ENCODE results near the gene ISM1.

Gene ISM1

DNA sequence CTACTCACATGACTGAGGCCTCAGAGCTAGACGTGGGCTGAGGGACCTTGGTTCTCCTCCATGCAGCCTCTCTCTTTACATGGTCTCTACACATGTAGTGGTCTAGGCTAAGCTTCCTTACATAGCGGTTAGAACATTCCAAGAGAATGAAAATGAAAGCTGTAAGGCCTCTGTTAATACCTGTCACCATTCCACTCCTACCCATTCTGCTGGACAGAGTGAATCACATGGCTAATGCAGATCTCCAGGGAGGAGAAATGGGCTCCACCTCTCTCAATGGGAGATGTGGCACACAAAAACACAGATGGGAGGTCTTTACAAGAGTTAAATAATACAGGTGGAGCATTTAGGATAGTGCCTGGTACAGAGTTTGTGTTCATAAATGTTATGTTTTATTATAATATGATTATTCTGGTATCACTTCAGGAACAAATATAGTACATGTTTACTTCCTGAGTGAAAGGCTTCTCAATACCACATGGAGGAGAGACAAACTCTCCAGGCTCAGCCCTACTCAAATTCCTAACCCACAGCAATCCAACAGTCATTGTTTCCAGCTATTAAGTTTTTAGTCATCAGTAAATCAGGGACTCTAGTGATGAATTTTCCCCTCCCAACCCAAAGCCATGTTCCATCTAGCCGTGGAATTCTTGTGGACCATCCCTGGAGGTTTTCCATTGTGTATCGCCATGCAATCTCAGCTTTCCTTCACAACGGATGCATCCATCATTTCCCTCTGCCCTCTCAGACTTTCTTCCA, 57.9 kb downstream of the ISM1 start:
- no peak for TF ChIP-seq CTCF (IDR thresholded peaks at IDR 0.05)

DNA sequence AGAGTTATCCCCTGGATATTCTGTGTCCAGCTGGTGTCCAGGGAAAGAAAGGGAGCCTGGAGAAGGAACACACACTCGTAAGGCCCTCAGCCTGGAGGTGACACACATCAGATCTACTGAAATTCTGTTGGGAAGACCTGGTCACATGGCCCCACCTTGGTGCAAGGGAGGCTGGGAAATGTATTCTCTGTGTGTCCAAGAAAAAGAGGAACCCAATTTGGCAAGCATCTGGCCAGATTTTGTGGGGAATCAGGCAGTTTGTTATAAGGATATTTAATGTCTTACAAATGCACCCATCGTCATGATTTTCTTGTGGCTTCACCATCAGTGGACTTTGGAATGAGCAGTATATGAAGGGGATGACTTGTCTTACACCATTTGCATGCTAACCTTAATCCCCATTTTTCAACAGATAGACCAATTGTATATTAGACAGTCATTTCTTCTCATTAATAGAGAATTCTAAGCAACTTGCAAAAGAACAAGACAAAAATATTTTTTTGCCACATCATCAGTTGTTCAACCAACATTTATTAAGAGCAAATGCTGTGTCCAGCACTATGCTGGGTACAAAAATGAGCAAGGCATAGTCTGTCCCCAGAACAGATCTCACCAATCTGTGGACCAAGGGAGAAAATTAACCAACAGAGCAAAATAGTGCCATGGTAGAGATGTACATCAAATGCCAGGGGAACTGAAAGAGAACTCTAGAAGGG, 59.7 kb downstream of the ISM1 start:
- no peak for TF ChIP-seq CTCF (IDR thresholded peaks at IDR 0.05)

DNA sequence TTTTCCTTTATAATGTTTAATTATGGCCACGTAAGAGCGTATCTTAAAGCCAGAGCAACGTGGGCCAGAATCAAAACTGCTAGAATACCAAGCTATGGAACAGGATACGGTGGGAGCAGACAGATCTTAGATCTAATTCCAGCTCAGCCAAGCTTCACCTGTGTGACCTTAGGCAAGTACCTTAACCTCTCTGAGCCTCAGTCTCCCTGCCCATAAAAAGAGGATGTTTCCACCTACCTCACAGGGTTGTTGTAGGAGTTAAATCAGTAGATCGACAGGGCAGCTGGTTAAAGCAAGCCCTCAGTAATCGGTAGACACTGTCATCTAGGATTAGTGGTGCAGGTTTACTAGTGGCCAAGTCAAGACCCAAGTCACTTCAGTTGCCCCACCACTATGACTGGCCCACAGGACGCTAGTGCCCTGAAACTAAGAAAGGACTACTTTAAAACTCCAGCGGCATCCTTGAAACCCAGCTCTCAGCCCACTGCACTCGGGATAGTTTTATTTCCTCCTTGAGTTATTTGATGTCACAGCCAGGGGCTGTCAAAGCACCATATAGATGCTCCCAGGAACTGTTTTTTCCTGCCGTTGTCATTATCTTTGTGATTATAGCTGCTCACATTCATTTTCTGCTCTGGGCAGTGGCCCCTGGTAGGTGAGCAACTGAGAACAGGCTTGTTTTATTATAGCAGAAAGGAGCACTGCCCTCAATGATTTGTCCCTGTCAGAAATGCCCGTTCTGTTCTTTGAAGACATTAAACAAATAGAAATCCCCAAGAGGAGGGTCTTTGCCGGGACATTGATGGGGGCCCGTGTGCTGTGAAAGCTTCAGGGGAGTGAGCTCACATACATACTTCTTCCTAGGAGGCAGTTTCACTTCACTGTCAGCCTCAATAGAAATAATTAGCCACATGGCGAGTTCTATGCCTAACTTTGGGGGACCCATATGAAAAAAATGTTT, 63.1 kb downstream of the ISM1 start:
- TF ChIP-seq CTCF (IDR thresholded peaks at IDR 0.05): no peak

DNA sequence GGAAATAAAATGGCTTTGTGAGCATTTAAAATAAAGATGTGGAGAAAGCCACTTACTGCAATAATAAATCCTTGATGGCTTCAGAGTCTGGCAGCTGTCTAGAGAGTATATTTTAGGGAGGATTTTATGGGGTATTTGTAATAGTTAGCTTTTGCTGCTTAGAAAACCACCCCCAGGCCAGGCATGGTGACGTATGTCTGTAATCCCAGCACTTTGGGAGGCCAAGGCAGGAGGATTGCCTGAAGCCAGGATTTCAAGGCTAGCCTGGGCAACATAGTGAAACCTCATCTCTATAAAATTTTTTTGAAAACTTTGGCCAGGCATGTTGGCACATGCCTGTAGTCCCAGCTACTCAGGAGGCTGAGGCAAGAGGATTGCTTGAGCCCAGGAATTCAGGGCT, 63.8 kb downstream of the ISM1 start:
- no peak for TF ChIP-seq CTCF (IDR thresholded peaks at IDR 0.05)

- no peak for TF ChIP-seq CTCF (IDR thresholded peaks at IDR 0.05)
These were observed 64.3 kb downstream of the ISM1 start for GRCh38 chr20:13285408-13285807.

DNA sequence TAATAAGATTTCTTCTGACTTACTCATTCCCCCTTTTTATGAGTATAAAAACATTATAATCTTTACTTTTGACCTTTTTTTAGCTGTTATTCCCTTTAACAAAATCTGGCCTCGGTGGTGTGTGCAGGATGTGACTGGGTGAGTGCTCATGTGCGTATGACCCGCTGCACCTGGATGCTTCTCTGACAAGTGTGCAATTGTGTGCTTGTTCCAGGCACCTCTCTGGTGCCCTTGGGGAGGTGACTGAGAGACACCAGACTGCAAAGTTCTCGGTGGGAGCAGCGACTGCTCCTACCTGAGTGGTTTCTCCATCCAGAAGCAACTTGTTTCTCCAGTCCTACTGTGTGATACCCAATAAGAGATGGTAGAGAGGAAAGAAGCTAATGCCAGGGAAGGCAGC, 65.0 kb downstream of the ISM1 start:
- TF ChIP-seq CTCF (IDR thresholded peaks at IDR 0.05): no peak

DNA sequence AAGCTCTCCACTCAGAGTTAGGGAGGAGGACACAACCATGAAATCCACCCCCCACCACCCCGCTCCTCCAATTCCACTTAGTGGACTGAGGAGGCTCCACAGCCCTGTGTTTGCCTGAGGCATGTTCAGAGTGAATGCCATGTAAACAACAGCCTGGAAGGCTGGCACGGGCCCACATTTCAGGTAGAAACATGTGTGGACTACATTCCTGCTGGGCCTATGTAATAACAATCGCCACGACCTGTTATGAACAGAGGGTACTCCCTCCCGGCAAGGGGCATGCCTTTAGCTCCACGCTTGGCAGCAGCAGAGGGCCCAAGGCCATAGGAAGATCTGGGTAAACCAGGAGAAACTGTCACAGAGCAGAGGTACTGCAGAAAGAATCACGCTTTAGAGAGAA, 65.5 kb downstream of the ISM1 start:
- TF ChIP-seq CTCF (IDR thresholded peaks at IDR 0.05): no peak

Data from LNCAP (cell line).